Prostate gland (tissue), 2 donors: Measurements from ENCODE around the gene UNC119B.

Experiments
- CTCF ChIP-seq, 4 experiments: fragments of 200-600 bp in 2 of 4; fragments of 450-650 bp in 2 of 4; sonication (generic) in 2 of 4; IDR thresholded peaks; 1 replicate in 3 of 4; 2 replicates in 1 of 4; pipeline ENCODE4 v1.5.1; 2016 to 2019; ENCODE audit warnings: antibody characterized with exemption in 4 of 4, mild to moderate bottlenecking in 2 of 4, moderate library complexity in 2 of 4
- POLR2A ChIP-seq: fragments of 450-650 bp; IDR thresholded peaks from one replicate; pipeline ENCODE4 v1.6.1; 2016; ENCODE audit warnings: antibody characterized with exemption, mild to moderate bottlenecking

DNA sequence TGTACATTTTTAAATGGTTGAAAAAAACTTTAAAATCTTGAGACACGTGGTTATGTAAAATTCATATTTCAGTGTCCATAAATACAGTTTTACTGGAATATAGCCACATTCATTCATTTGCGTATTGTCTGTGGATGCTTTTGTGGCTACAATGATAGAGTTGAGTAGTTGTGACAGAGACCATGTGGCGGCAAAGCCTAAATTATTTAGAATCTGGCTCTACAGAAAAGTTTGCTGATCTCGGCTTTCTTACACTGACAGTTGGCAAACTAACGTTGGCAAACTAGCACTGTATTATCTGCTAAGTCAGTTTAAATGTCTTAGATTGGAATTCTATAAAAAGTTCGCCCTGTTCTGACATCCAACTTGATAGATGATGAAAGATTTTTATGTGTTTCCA, 2.4 kb downstream of the UNC119B start:
- TF ChIP-seq POLR2A (no peak), CTCF (IDR thresholded peaks at IDR 0.05) (no peak)
